Stimulated activated CD4-positive, alpha-beta T cell treated with anti-CD3 and anti-CD28 coated beads, Interleukin-4, amount 100 ng/mL, for 4 hours (primary cell): Measurements from ENCODE around the gene UPF1.
"Not testable (repeated sequence)": the region's sequence is repeated elsewhere in the genome, so short reads cannot be mapped to it uniquely, and the experiment has no call there.

Experiments used
- DNase-seq, 2 experiments: peaks; one replicate each; pipeline ENCODE4 v3.0.0-alpha.2; 2020

UPF1 gene

DNA sequence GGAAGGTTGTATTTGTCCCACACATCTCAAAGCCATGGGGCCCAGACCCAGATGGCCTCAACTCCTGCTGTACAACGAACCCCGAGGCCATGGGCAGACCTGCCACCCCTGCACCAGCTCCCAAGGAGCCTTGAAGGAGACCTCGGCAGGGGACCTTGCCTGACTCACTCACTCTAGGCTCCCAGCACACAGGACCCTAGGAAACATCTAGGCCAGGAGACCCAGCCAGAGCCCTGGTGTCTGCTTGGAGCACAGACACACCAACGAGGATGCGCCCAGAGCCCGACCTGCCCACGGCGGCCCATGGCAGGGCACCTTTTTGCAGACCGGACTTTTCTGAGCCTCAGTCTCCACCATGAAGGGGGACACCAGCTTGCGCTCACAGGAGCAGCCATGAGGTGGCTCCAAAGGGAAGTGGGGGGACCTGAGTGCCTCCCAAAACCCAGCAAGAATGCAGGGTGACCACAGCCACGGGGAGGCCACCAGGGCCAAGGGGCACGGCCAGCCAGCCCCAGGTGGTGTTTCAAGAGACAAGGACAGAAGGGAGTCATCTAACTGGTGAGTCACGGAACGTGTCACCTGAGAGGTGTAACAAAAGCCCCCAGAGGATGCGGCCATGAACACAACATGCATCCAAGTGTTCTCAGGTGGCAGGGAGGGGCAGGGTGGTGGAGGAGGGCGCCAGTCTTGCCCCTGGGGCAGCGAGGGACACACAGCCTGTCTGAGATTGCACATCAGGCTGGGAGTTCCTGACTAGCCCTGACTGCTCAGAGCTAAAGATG is 69.1 kb downstream of the UPF1 start:
- DNase-seq, result no peak

DNA sequence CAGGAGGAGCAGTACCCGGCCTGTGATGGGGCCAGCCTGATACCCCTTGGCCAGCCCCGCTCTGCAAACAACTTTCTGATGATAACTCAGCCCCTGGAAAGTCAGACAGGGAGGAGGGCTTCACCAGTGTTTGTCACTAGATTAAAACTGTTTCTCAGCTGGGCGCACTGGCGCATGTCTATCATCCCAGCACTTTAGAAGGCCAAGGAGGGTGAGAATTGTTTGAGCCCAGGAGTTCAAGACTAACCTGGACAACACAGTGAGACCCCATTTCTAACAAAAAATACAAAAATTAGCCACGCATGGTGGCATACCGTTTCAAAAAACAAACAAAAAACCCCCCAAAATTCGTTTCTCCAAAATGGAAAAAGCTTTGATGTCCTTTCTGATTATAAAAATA is 69.7 kb downstream of the UPF1 start:
- no peak for DNase-seq

DNA sequence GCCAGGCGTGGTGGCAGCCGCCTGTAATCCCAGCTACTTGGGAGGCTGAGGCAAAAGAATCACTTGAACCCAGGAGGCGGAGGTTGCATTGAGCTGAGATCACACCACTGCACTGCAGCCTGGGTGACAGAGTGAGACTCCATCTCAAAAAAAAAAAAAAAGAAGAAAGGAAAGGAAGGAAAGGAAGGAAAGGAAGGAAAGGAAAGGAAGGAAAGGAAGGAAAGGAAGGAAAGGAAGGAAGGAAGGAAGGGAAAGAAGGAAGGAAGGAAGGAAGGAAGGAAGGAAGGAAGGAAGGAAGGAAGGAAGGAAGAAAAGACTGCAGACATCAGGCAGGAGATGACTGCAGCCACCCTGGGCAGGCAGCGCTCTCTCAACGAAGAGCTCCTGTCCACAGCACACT is 70.8 kb downstream of the UPF1 start:
- not testable (repeated sequence) for DNase-seq

DNA sequence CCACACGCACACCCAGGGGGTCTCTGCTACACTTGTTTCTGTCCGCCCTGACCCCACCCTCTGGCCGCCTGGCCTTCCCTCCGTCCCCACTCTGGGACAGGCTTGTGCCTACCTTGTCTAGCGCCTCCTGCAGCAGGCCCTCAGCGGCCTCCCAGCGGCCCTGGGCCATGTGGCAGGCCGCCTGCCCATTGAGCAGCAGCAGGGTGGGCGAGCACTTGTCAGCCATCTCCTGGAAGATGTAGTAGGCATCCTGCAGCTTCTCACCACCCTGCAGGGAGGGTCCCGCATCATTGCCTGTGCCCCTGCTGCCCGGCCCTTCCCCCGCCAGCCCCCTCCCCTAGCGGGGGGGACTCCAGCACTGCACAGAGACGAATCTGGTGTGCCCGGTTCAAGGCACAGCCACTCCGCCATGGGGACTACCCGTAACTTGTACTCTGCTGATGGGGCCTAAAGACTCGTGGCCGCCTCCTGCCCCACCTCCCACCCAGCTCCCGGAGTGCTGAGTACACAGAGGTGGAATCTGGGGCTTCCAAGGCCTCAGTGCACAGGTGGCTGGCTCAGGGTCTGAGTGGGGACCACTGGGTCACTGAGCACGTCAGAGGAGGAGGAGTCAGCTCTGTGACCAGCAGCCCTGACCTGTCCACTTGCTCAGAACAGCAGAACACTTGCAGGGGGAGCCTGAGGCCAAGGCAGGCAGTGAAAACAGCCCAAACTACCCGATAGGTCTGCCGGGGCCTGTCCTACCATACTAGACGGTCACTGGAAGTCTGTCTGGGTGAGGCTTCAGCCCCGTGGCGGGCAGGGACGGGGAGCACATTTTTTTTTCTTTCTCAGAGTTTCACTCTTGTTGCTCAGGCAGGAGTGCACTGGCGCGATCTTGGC is 71.6 kb downstream of the UPF1 start:
- DNase-seq, result no peak

DNA sequence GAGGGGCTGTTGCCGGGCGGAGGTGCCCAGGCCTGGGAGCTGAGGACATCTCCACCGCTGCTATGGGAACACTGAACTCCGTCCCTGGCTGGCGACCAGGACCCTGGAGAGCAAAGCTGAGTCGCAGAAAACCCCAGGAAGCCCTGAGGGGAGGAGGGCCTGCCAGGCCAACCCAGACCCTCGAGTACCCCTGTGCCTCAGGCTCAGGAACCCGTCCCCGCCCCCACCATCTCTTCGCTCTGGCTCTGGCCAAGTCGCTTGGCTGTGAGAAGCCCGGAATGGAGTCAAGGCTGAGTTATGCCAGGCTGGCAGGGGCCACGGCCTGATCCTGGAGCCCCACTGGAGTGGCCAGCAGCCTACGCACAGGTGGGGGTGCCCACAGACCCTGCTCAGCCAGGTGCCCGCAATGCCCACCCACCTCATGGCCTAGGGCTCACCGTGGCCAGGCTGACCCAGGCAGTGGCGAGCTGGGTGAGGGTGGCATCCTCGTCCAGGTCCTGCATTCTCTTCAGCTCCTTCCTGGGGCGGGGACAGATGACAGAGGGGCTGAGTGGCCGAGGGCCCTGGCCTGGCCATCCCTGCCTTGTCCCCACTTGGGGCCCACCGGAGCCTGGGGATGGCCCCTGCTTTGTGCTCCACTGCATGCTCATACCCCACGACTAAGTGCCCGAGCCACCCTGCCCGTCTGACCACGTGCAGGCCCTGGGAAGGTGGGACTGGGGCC is 72.7 kb downstream of the UPF1 start:
- no peak for DNase-seq

DNA sequence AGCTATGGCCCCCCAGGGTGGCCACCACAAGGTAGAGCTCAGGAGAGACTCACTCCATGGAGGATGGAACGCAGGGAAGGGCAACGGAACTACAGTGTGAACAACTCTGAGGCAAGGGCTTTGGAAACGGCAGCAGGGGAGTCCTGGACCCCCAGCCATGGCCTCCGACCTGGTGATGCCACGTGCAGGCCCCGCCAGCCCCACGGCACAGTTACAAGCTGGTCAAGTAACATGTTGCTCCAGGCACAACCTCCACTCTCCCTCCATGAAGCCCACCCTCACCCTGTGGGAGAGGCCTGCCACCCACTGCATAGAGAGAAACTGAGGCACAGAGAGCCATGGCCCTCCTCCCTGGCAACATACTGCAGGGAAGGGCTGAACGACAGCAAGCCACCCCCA is 73.3 kb downstream of the UPF1 start:
- no peak for DNase-seq

DNA sequence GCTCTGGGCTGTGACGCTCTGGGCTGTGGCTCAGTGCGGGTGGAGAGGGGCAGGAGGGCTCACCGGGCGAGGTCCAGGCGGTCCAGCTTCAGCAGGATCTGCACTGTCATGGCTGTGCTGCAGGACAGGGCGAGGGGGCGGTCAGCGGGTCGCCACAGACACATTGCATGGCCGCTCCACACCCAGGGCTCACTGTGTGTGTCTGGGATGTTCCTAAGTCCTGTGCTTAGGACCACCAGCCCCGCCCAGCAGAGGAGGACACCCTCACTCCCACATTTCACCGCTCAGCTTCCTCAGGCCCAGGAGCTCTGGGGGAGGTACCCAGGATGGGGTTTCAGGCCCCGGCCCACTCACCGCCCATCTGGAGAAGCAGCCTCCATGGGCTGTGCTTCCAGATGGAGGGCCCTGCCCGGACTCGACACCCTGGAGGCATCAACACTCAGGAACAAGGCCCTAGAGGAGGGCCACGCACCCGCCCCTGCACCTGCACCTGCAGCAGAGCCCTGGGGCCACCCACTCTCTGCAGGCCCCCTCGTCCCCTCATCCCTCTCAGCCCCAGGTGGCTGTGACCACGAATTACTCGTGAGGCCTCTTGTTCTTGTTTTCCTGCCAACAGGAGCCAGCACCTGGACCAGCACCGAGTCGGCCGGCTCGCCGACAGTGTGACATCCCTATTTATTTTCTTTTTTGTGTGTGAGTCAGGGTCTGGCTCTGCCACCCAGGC is 73.9 kb downstream of the UPF1 start:
- no peak for DNase-seq

DNA sequence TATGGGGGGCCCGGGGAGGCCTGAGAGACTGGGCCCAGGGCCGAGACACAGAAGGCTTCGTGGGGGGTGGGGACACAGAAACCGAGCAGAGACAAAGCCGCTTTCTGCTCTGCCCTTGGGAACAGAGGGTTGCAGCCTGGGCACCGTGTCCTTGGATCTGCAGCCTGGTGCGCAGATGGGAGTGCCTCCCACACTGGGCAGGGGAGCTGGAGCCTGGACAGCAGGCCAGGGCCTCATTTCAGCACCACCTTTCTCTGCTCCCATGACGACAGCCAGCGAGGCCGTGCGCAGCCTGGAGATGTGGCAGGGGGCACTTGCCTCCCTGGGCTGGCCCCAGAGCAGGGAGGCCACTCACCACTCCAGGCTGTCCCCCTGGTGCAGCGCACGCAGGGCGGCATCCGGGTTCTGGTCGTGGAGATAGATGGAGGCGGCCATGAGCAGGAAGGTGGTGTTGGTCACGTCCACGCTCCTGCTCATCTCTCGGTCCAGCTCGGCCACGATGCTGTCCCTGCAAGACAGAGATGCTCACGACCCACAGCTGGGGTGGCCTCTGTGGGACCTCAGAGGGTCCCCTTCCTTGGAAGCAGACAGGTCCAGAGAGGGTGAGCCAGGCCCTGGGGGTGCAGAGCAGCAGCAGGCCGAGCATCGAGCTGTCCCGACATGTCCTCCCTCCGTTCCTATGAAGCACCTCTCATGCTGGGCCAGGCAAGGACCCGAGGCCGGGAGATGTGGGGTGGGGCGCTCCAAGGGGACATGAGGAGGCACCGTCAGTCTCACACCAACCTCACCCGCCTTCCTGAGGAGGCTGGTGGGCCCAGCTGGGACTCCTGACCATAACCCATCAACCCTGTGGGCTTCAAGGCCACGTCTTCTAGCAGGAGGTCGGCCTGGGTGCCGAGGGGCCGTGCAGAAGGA is 75.1 kb downstream of the UPF1 start:
- DNase-seq, result no peak

DNA sequence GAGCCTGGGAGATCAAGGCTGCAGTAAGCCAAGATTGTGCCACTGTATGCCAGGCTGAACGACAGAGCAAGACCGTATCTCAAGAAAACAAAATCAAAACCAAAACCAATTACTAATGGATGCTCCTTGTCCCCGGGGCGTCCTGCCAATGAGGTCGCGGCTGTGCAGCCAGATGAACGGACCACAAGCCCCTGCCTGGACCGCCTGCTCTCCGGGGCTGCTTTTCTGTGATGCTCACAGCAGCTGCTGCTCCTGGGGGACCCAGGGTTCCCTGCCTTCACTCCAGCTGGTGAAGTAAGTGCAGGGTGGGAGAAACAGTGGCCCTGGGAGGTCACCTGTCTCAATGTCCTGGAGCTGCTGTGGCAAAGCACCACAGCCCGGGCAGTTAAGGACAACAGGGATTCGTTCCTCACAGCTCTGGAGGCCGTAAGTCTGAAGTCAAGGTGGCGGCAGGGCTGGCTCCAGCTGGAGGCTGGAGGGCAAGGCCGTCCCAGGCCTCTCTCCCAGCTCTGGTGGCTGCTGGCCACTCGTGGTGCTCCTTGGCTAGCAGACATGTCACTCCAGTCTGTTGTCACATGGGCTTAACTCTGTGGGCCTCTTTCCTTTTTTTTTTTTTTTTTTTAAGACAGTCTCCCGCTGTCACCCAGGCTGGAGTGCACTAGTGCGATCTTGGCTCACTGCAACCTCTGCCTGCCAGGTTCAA is 77.3 kb downstream of the UPF1 start:
- no peak for DNase-seq

DNA sequence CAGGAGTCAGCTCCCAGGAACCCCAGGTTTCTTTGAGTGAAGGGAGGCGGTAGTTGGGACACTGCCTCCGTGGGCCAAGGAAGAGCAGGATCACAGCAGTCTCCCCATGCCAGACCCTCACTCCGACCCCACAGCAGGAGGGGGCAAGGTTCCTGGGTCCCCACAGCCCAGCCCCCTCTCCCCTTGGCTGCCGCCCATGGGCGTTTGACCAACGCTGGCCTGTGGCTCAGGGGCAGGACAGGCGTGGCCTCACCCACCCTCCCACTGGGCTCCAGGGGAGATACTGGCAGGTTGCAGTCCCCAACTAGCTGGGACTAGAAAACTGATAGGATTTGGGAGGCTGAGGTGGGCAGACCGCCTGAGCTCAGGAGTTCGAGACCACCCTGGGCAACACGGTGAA is 78.3 kb downstream of the UPF1 start:
- DNase-seq, result no peak

DNA sequence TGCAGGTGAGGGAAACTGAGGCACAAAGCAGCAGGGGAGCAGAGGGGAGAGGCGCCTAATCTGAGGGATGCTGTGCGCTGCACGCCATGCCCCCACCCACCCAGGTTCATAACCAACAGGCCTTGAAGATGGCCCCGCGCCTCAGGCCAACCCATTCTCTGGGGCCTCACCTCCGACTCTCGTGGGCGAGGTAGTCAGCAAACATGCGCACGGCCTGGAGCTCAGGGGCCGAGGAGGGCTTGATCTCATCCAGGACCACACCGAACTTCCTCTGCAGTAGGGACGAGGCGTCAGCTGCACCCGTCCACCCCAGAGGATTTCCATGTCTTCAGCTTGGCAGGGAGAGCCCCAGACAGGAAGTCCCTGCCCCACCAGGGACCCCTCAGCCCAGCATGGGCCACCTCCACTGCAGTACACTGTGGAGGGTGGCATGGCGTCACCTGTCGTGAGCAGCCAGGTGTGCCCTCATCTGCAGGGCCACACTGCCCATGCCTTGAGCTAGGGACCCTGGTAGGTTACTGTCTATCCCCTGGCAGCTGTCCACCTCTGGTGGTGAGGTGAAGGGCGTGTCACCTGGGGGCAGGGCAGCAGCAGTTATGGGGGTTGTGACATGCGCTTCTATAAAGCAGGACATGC is 79.2 kb downstream of the UPF1 start:
- DNase-seq, result no peak

DNA sequence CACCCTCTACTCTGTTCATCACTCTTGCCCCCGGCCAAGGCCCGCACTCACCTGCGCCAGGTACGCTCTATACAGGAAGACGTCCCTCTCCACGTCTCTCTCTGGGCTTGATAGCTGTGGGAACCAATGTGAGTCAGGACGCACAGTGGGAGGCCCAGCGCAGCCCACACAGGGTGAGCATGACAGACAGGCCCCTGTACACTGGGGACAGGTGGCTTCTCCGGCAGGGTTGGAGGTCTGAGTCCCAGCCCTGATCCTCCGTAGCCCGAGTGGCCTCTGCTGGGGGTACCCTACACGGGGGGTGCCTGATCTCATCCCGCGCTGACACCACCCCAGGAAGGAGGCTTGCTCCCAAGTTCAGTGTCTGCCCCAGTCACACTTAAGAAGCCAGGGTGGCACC is 81.2 kb downstream of the UPF1 start:
- no peak for DNase-seq

DNA sequence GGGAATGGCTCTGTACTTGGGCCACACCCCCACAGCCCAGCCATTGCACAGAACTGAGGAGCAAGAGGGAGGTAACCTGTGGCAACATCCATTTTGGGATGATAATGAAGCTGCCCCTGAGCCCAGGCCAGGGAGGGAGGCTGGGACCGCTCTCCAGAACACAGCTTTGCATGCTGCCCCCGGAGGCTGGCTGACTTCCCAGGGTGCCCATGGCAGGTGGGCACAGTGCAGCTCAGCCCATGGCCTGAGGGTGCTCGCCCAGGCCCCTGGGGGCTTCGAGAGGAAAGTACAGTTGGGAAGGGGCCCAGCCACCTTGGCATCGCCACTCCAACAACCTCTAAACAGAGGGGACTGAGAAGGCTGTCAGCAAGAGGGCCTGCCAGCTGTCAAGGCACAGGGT is 81.7 kb downstream of the UPF1 start:
- DNase-seq, result no peak

DNA sequence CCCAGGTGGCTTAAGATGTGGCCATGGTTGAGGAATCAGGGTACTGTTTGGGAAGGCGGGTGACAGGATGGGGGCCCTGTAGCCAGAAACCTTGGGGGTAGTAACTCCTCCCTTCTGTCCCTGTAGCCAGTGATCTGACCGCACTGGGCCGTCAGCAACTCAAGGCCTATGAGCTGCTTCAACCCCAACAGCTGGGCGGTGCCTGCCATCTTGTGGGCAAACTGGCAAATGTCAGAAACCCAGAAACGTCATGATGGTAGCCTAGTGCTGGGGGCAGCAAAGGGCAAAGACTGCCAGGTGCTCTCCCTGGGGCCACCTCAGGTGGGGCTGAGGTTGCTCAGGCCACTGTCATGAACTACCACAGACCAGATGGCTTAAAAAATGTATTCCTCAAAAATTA is 83.9 kb downstream of the UPF1 start:
- DNase-seq, result peak; percentile 23 to 24

DNA sequence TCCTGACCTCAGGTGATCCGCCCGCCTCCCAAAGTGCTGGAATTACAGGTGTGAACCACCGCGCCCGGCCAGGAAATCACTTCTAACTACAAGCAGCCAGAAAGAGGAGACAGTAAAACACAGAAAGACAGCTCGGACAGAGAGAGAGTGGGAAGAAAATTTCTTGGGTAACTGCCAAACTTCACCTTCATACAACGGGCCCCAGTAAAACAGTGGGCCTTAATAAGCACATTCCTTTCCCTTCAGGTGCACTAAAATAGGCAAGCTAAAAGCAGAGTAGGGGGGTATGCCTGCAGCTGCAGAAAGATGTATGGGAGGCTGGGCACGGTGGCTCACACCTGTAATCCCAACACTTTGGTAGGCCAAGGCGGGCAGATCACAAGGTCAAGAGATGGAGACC is 85.8 kb downstream of the UPF1 start:
- not testable (repeated sequence) for DNase-seq
